Karpas-422 (cell line): ENCODE data around the gene MAN2A1. TPM values are rescaled to one million over a fixed set of nuclear protein-coding genes. Genes with fewer than 3 reads are reported as not detected.

Experiments used
- DNase-seq: peaks from one replicate; pipeline ENCODE4 v3.0.0-alpha.2; 2015
- H2AFZ ChIP-seq: fragments of 200-600 bp; sonication (generic); 2 replicates; pipeline ENCODE4 v1.6.1; 2014; ENCODE audit warnings: antibody characterized with exemption, low read length, mixed read lengths
- H3K27ac ChIP-seq: fragments of 200-600 bp; sonication (generic); 2 replicates; pipeline ENCODE4 v1.5.1; 2014; ENCODE audit warnings: mild to moderate bottlenecking, low read length, moderate library complexity
- H3K27me3 ChIP-seq: fragments of 200-600 bp; sonication (generic); 2 replicates; pipeline ENCODE4 v1.6.1; 2014; ENCODE audit warnings: low read length, mixed read lengths
- H3K36me3 ChIP-seq: fragments of 200-600 bp; sonication (generic); 2 replicates; pipeline ENCODE4 v1.6.1; 2014; ENCODE audit warnings: low read length, mixed read lengths; ENCODE audit not compliant: insufficient read depth
- H3K4me1 ChIP-seq: fragments of 200-600 bp; sonication (generic); 2 replicates; pipeline ENCODE4 v1.6.1; 2014; ENCODE audit warnings: mild to moderate bottlenecking, low read length, mixed read lengths
- H3K4me2 ChIP-seq: fragments of 200-600 bp; sonication (generic); 2 replicates; pipeline ENCODE4 v1.6.1; 2014; ENCODE audit warnings: low read length, low read depth, mild to moderate bottlenecking; ENCODE audit not compliant: poor library complexity, severe bottlenecking
- H3K4me3 ChIP-seq: fragments of 200-600 bp; sonication (generic); 2 replicates; pipeline ENCODE4 v1.5.1; 2014; ENCODE audit warnings: mild to moderate bottlenecking, antibody characterized with exemption, low read length, mixed read lengths
- H3K79me2 ChIP-seq: fragments of 200-600 bp; sonication (generic); 2 replicates; pipeline ENCODE4 v1.6.1; 2014; ENCODE audit warnings: mild to moderate bottlenecking, low read length, mixed read lengths
- H3K9ac ChIP-seq: fragments of 200-600 bp; sonication (generic); 2 replicates; pipeline ENCODE4 v1.6.0; 2014; ENCODE audit warnings: low read length
- H3K9me2 ChIP-seq: fragments of 200-600 bp; sonication (generic), shearing (Covaris generic); replicated peaks from 2 replicates; pipeline ENCODE4 v1.6.0; 2014; ENCODE audit warnings: mild to moderate bottlenecking, low read length, moderate library complexity; ENCODE audit not compliant: insufficient read depth
- H3K9me3 ChIP-seq: fragments of 300-700, 200-600 bp; sonication (generic); 2 replicates; pipeline ENCODE4 v1.6.1; 2014; ENCODE audit warnings: low read length, mixed read lengths
- H4K20me1 ChIP-seq: fragments of 200-600 bp; sonication (generic); 2 replicates; pipeline ENCODE4 v1.6.1; 2014; ENCODE audit warnings: mild to moderate bottlenecking, antibody characterized with exemption, low read length, low read depth; ENCODE audit not compliant: insufficient read depth
- total RNA-seq: library from RNA; depleted of rRNA; stranded (reverse); fragments of >200 nt; shearing (Covaris generic); gene quantifications from 2 replicates; pipeline ENCODE4 v1.2.3, GENCODE V29; 2014; ENCODE audit warnings: low replicate concordance

MAN2A1 gene
- total RNA-seq, 1 experiment from 2014 or later: 20.3 TPM

DNA sequence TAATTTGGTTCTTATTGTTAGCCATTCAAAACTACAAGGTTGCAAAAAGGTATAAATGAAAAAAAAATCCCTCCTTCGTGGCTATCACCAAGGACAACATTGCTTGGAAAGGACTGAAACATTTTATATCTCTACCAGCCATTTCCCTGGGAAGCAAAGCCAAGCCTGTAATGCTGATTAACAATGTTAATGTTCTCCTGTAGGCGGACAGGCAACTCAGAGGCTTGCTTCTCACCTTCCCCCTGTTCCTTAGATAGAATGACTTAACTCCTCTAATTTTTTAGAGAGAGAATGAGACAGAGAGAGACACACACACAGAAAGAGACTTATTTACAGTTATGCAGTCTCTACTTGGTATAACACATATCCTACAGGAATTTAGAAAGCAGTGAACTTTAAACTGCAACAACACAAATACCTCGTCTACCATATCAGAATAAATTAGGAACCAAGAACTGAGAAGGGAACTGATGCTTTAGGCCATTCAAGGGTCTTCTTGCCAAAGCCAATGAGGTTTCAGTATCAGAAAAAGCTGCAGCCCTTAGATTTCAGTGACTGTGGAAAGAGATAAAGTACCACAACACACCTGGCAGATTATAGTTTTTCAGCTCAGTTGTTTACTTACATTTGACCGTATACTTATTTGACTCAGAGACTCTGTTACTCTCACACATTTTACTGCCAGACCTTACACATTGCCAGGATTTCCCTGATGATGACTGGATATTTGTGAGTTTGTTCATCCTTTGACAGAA, 20.9 kb upstream of the MAN2A1 start:
- Histone ChIP-seq H3K27me3 (no peaks in the 10 kb centered on the region), H3K27ac (no peak overlapping the region), H3K9me2 (no peaks in the 10 kb centered on the region), H3K4me3 (no peak overlapping the region), H3K4me1 (no peaks in the 10 kb centered on the region), H4K20me1 (no peaks in the 10 kb centered on the region), H3K79me2 (no peaks in the 10 kb centered on the region), H3K9ac (no peak overlapping the region), H2AFZ (no peak overlapping the region), H3K9me3 (no peaks in the 10 kb centered on the region), H3K36me3 (no peaks in the 10 kb centered on the region), H3K4me2 (no peak overlapping the region)
- DNase-seq: no peak

DNA sequence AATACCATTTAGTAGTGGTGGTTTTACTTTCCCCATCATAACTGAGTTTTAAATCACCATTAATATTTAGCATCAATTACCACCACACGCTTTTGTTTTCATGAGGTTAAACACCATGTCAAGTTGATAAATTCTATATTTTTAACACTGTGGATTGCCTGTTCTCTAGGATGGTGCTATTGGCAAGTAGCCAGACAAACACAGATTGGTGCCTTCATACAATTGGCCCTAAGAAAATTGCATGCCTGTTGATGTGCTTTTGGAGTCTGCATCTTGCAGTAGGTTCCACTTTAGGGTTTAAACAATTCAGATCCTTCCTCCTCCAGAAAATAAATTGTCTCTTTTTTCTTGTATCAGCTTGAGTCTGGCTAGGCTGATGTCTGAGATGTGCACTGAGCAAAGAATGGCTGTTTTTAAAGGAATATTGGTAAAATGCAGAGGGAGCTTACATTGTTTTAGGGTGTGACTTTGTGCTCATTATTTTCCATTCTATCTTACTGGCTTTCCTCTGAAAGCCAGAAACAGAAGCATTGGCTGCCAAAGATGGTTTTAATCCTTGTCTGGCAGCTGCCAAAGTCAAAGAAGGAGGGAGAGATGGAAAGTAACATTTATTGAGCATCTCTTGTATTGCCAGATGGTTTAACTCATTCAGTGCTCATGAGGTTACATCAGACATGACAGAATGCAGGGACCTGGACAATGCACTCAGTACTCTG, 19.6 kb upstream of the MAN2A1 start:
- Histone ChIP-seq H3K4me2 (no peak overlapping the region), H3K79me2 (no peaks in the 10 kb centered on the region), H3K27me3 (no peaks in the 10 kb centered on the region), H4K20me1 (no peaks in the 10 kb centered on the region), H2AFZ (no peak overlapping the region), H3K4me3 (no peak overlapping the region), H3K4me1 (no peaks in the 10 kb centered on the region), H3K9ac (no peak overlapping the region), H3K9me2 (no peaks in the 10 kb centered on the region), H3K9me3 (no peaks in the 10 kb centered on the region), H3K27ac (no peak overlapping the region), H3K36me3 (no peaks in the 10 kb centered on the region)
- DNase-seq: no peak

DNA sequence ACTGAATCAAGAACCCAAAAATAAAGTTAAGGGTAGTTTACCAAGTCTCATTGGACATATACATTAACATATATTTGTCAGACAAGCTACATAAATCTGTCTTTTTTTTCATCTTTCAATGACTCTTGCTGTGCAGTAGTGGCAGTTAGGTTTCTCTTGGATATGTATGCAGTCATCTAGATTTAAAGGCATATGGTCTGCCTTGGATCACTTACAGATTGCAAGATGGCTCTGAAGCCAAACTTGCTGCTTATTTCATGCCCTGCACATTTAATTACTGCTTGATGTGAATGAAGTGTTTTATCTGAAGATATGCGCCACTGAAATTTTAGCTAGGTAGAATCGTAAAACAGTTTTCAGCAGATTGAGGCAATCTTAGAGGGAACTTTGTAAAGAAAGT, 18.6 kb upstream of the MAN2A1 start:
- Histone ChIP-seq H3K4me2 (no peak overlapping the region), H4K20me1 (no peaks in the 10 kb centered on the region), H3K4me3 (no peak overlapping the region), H3K9ac (no peak overlapping the region), H3K4me1 (no peaks in the 10 kb centered on the region), H3K79me2 (no peaks in the 10 kb centered on the region), H2AFZ (no peak overlapping the region), H3K9me3 (no peaks in the 10 kb centered on the region), H3K27me3 (no peaks in the 10 kb centered on the region), H3K36me3 (no peaks in the 10 kb centered on the region), H3K27ac (no peak overlapping the region), H3K9me2 (no peaks in the 10 kb centered on the region)
- no peak for DNase-seq

DNA sequence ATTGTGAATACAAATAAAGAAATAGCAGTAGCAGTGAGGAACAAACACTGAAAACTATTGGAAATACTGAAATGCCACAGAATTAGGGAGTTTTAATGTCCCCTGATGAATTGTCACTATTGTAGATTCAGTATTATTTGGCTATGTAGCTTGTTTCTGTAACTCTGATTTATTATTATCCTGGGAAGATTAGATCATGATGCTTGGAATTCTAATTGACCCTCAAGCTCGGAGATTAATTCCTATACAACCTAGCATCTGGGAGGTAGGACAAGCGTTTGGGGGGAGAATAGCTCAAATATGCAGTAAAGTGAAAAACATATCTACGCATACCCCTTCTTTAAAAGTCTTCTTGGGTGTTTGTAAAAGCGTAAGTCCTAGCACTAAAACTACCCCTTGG, 15.1 kb upstream of the MAN2A1 start:
- Histone ChIP-seq H3K27ac (no peak overlapping the region), H3K4me1 (peaks cover 4% of the 10 kb centered on the region; the same call in 1 of the 2 replicates), H3K9ac (no peak overlapping the region), H3K4me3 (no peak overlapping the region), H3K4me2 (no peak overlapping the region), H2AFZ (no peak overlapping the region), H3K36me3 (no peaks in the 10 kb centered on the region), H3K79me2 (no peaks in the 10 kb centered on the region), H4K20me1 (no peaks in the 10 kb centered on the region), H3K9me2 (no peaks in the 10 kb centered on the region), H3K27me3 (no peaks in the 10 kb centered on the region), H3K9me3 (no peaks in the 10 kb centered on the region)
- no peak for DNase-seq

DNA sequence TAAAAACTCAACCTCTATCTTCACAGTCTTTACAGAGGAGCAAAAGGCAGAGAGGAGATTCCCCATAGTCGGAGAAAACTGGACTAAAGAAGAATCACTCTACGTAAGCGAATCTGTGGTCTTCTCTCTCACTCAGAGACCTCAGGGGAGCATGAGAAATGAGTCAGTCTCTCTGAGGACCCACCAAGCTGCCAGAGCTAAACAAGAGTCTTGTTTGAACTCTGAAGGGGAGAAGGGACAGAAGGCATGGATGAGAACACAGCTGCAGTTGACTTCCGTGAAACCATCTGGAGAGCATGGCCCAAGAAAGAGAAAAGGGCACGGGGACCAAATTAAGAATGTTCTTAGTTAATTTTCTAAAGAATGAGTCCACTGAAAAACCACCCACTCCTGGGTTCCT, 12.8 kb upstream of the MAN2A1 start:
- H3K4me3 ChIP-seq: no peak overlapping the region
- H3K27ac ChIP-seq: no peak overlapping the region
- no peak overlapping the region for H3K4me2 ChIP-seq
- no peak overlapping the region for H3K9ac ChIP-seq
- no peaks in the 10 kb centered on the region for H3K79me2 ChIP-seq
- no peaks in the 10 kb centered on the region for H4K20me1 ChIP-seq
- H3K9me3 ChIP-seq: no peaks in the 10 kb centered on the region
- peaks cover 4% of the 10 kb centered on the region; the same call in 1 of the 2 replicates for H3K4me1 ChIP-seq
- H3K9me2 ChIP-seq: no peaks in the 10 kb centered on the region
- DNase-seq: no peak
- H3K27me3 ChIP-seq: no peaks in the 10 kb centered on the region
- H3K36me3 ChIP-seq: no peaks in the 10 kb centered on the region
- no peak overlapping the region for H2AFZ ChIP-seq

DNA sequence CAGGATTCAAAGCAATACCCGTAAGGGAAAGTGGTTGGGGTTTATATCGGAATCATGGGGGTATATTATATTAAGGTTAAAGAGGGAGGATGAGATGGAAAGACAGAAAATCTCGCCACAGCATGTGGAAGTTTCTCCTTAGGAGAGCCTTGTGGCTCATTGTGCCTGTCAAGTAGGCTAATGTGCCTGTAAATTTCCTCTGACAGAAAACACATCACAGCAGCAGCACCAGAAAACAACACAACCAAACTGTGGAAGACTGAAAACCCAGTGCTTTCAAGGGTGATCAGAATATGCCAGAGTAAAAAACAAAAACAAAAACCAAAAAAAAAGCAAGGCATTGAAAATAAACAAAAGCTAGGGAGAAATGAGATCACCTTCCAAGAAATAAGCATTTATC, 11.3 kb upstream of the MAN2A1 start:
- Histone ChIP-seq H3K9ac (no peak overlapping the region), H3K9me3 (no peaks in the 10 kb centered on the region), H3K79me2 (no peaks in the 10 kb centered on the region), H3K27ac (no peak overlapping the region), H2AFZ (no peak overlapping the region), H3K9me2 (no peaks in the 10 kb centered on the region), H3K4me1 (peaks cover 4% of the 10 kb centered on the region; the same call in 1 of the 2 replicates), H3K4me2 (no peak overlapping the region), H3K27me3 (no peaks in the 10 kb centered on the region), H4K20me1 (no peaks in the 10 kb centered on the region), H3K36me3 (no peaks in the 10 kb centered on the region), H3K4me3 (no peak overlapping the region)
- DNase-seq: no peak

DNA sequence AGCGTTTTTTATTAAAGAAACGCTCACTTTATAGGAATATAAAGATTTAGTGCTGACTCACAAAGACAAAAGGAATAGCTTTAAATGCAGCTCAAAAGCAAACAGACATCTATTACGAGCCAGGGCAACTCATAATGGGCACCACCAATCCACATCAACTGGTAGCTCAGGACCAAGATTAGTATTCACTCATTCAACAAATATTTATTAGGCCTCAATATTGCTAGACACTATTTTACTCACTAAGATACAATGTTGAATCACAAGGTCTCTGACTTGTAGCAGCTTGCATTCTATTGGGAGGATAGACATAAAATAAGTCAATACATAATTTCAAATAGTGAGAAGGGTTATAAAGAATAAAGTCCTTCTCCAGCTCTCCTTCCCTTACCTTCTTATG, 8.0 kb upstream of the MAN2A1 start:
- Histone ChIP-seq H3K4me1 (peaks cover 4% of the 10 kb centered on the region; the same call in 1 of the 2 replicates), H3K36me3 (no peaks in the 10 kb centered on the region), H2AFZ (no peak overlapping the region), H3K9ac (no peak overlapping the region), H3K79me2 (no peaks in the 10 kb centered on the region), H3K9me3 (no peaks in the 10 kb centered on the region), H4K20me1 (no peaks in the 10 kb centered on the region), H3K4me3 (no peak overlapping the region), H3K27me3 (no peaks in the 10 kb centered on the region), H3K27ac (no peak overlapping the region), H3K9me2 (no peaks in the 10 kb centered on the region), H3K4me2 (no peak overlapping the region)
- no peak for DNase-seq

DNA sequence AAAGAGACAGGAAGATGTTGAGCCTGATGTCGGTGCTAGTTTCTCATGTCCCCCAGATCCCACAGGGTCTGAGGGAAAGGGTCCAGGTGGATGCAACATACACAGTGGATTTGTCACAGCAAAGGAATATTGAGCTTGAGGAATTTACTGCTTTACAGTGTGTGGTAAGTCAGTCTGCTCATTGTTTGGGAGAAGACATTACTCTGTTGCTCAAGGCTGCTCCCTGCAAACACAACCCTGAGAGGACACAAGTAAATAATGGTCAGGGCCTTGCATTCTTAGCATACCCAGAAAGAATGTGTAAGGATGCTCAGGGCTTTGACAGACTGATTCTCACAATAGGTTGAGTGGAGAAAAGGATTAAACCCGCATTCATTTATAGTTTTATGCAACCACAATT, 7.3 kb upstream of the MAN2A1 start:
- Histone ChIP-seq H3K9me3 (no peaks in the 10 kb centered on the region), H2AFZ (no peak overlapping the region), H3K4me2 (no peak overlapping the region), H3K4me3 (no peak overlapping the region), H3K27ac (no peak overlapping the region), H3K9ac (no peak overlapping the region), H3K9me2 (no peaks in the 10 kb centered on the region), H3K4me1 (peaks cover 4% of the 10 kb centered on the region; the same call in 1 of the 2 replicates), H3K27me3 (no peaks in the 10 kb centered on the region), H3K36me3 (no peaks in the 10 kb centered on the region), H4K20me1 (no peaks in the 10 kb centered on the region), H3K79me2 (no peaks in the 10 kb centered on the region)
- no peak for DNase-seq
